Right ventricle myocardium superior (tissue), 1 donor: Measurements from ENCODE around the gene FAM171A1. TPM values are rescaled to one million over a fixed set of nuclear protein-coding genes. Genes with fewer than 3 reads are reported as not detected.

Source experiments
- ATAC-seq: fragments of 200-7000 bp; cut with Tn5 transposase; one replicate; pipeline ENCODE4 v1.9.1; 2020; ENCODE audit warnings: mild to moderate bottlenecking; ENCODE audit not compliant: poor library complexity
- DNase-seq: peaks from one replicate; pipeline ENCODE4 v3.0.0-alpha.2; 2020
- intact Hi-C: fragments of 100-400 bp; cut with DNase I; formaldehyde crosslinking; loops from one replicate; pipeline ENCODE4 v1.11.2; 2022
- total RNA-seq: library from RNA; stranded (reverse); fragmentation: NEBNext Ultra II Directional; extraction: Animal tissue kit (Norgen Biotek cat#: 25700); gene quantifications from one replicate; pipeline ENCODE4 v1.2.1, GENCODE V29; 2021
- donor health status: DM: no; HTN: yes; CAD: no; lungs with severe emphysema.

The FAM171A1 gene
- total RNA-seq, 1 donor from 2014 or later: 10.3 TPM

DNA sequence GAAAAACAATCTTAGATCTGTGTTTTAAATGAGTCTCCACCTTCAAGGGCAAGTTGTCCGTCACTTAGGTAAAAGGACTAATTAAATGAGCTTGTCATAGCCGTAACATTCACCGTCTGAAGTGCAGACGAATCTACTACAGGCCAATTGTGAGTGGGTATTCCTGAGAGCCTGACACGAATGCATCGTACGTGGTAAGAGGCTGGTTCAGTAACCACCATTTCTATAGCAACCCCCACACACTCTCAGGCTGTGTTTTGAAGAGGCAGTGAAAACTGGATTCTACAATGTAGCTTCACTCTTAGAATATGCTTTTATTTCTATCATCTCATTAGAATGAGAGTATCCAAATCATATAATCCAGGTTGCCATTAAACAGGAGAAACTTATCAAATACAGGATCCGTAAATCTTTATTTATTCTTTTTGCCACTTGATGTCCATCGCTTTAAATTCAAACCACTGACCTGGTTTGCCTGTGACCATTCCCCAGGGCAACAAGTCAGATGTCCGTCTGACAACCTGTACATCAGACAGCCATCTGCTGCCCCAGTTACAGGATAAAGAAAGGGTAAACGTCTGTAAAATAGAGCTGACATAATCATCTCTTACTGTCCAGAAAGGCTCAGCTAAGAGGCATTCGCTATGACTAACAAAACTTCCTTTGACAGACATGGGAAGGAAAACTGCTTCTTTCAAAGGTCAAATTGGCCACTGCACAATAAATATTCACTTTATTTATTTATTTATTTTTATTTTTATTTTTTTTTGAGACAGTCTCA, 132.3 kb downstream of the FAM171A1 start:
- ATAC-seq (no peak), DNase-seq (no peak)
- intact Hi-C loops: no loop called here

DNA sequence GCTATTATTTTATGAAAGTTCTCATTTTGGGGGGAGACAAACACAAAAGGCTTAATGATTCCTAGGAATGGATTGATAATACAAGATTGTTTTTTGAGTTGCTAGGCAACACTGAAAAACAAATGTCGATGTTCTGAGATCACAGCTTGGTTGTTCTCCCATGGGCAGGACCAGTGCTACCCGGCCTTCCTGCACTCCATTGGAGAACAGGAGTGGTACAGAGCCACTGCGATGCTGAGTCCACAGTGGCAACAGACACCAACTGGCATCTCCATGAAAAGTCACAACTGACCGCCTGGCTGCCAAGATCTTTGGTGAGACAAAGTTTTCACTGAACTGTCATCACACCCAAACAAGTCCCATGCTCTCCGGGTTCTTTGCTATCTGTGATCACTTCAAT, 133.7 kb downstream of the FAM171A1 start:
- DNase-seq: no peak
- ATAC-seq: peak; percentile 76
- intact Hi-C loops: no loop called here

DNA sequence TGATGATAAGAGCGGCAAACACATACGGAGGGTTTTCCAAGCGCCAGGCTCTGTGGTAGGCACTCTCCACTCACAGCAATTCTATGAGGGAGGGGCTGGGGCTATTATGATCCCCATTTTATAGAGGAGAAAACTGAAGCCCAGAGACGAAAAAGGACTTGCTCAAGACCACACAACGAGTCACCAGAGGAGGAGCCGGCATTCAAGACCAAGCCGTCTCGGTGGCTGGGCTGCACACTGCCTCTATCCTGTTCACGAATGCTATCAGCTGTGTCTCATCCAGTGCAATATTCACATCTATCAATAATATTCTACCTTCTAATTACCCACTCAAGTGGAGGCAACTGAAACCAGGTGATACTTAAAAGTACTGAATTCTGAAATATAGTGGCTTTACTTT, 134.7 kb downstream of the FAM171A1 start:
- intact Hi-C loops: no loop called here
- DNase-seq (no peak), ATAC-seq (no peak)

DNA sequence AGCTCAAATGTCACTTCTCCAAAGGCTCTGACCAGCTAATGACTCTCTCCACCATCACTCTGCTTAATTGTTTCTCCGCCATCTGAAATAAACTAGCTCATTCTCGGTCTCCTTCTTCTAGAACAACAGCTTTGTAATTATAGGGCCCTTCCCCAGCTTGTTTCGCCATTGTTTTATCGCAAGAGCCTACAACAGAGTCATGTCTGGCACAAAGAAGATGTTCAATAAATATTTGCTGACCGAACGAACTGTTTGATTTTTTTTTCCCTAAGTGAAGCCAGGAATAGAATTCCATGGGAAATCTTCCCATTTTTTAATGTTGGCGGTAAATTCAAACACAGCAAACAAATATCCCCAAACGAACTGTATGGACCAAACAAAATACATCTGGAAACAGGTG, 138.8 kb downstream of the FAM171A1 start:
- DNase-seq (no peak), ATAC-seq (no peak)
- intact Hi-C loops: no loop called here

DNA sequence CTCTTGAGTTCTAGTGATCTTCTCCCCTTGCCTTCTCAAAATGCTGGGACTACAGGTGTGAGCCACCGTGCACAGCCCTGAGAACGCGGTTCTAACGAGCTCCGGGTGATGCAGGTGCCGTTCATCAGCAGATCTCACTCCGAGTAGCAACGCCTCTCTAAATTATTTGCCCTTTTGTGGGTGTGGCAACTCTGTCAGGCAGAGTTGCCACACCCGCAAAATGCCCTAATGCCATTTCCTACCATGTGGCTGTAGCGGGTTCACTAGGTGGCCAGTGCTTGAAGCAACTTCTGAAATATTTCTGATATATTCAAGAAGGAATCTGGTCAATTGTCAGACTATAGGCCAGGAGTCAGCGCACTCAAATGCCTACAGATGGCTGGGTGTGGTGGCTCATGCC, 139.7 kb downstream of the FAM171A1 start:
- no peak for DNase-seq
- intact Hi-C loops: no loop called here

DNA sequence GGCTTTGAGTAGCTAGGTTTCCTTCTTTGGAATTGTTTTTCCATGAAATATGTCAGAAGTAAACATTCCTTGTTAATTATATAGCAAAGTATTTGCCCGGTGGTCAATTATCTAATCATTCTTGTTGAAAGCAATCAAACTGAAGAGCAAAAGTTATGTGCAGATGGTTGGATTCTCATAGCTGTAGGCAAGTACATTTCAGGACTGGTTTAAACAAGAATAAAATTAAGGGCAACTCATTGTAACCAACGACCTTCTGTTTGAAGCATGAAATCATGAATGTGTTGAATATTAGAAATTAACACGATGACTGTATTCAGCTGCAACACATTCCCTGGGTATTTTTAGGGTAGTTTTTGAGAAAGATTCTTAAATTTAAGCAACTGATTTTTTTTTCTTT, 140.8 kb downstream of the FAM171A1 start:
- DNase-seq: no peak
- intact Hi-C loops: no loop called here
- ATAC-seq: no peak

More for the DNA sequence above, 139.7 kb downstream of the FAM171A1 start:
- no peak for ATAC-seq

DNA sequence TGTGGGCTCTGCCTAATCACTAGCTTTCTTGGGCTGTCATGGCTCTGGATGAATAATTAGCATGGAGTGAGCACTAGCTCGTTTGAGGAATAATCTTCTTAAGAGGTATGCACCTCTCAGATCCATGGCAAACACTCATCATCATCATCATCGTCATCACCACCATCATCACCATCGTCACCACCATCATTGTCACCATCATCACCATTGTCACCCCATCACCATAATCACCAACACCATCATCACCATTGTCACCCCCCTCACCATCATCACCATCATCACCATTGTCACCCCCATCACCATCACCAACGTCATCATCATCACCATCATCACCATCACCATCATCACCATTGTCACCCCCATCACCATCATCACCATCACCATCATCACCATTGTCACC, 141.8 kb downstream of the FAM171A1 start:
- no peak for ATAC-seq
- intact Hi-C loops: no loop called here
- DNase-seq: no peak

DNA sequence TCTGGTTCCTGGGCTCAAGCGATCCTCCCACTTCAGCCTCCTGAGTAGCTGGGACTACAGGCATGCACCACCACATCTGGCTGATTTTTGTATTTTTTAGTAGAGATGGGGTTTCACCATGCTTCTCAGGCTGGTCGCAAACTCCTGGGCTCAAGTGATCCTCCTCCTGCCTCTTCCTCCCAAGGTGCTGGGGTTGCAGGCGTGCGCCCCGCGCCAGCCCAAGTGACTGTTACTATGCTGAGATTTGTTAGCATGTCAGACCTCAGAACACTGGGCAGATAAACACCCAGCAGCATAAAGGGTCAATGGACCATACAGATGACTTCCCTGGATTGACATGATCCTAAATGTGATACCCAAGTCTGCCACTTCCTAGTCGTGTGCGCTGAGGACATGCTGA, 142.7 kb downstream of the FAM171A1 start:
- DNase-seq: no peak
- intact Hi-C loops: no loop called here
- ATAC-seq: no peak

DNA sequence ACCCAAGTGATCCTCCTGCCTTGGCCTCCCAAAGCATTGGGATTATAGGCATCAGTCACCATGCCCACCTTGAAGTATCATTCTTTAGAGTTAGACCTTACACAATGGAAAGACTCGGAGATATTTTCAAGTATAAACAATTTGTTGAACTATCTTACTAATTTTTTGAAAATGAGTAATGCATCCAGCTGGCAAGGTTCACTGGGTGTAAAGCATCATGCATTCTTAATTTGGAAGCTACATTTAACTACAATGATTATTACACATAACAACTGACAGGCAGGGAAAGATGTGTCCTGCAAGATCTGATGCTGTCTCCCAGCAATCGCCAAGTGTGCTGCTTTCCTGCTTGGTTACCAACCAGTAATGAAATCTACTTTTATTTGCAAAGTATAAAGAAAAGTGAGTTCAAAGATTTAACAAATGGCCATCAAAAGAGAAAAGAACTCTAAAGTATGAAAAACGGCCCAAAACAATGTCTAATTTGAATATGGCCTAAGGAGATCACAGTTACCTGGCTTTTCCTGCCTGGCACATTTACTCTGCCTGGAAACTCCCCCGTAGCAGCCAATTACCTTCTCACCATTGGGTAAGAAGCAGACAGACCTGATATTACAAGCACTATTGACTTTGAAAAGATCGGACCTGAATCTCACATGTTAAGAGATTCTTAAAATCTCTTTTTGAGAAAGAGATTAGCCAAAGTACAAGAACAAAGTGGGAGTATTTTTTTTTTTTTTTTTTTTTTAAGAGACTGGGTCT, 143.3 kb downstream of the FAM171A1 start:
- DNase-seq: no peak
- intact Hi-C loops: no loop called here
- no peak for ATAC-seq

DNA sequence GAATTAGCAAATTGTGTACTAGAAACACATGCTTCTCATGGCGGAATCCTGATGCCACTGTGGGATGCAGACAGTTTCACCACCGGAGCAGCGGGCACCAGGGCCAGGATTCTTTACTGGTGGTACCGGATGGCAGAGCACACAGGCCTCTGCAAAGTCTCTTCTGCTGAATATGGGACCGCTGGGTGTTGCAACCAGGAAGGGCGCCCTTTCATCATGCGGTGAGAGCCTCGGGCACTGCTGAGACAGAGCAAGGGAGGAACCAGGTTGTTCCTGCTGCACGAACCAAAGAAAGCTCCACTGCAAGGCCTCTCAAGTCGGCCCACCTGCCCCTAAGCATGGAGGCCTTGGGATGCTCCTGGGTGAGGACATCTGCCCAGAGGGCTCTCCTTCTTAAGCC, 145.6 kb downstream of the FAM171A1 start:
- ATAC-seq (no peak), DNase-seq (no peak)
- intact Hi-C loops: no loop called here

DNA sequence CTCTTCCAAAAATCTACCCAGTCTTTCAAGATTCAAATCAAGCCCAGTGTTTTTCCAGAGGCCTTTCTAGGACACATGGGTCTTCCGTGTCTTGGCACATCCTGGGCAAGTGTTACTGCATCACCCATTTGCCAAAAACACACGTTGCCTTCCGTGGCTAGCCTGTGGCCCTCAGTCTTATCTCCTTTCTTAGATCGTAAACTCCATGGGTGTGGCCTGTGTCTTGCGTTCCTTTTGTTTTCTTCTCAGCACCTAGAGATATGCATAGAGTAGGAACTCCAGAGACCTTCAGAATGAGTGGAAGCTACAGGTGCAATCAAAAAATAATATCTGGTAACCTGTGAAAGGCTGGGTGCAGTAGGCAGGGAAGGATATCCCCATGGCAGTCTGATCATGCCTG, 146.1 kb downstream of the FAM171A1 start:
- intact Hi-C loops: no loop called here
- ATAC-seq: no peak
- DNase-seq: no peak

DNA sequence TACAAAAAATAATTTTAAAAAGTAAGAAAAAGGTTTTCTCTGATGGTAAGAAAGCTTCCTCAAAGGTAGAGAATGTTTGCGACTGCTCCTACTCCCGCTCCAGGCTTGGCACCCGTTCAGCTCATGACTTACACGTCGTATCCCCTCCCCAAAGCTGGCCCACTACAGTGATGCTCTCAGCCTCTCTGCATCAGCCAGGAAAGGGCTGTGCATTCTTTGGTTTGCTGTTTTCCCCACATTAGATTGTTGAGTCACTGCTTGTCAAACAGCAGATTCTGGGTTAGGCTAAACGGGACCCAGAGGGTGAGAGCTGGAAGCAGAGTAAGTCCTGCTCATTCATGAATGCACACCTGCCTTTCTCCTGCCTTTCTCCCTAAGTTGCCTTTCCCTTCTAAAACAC, 147.9 kb downstream of the FAM171A1 start:
- DNase-seq: no peak
- intact Hi-C loops: no loop called here
- ATAC-seq: no peak

DNA sequence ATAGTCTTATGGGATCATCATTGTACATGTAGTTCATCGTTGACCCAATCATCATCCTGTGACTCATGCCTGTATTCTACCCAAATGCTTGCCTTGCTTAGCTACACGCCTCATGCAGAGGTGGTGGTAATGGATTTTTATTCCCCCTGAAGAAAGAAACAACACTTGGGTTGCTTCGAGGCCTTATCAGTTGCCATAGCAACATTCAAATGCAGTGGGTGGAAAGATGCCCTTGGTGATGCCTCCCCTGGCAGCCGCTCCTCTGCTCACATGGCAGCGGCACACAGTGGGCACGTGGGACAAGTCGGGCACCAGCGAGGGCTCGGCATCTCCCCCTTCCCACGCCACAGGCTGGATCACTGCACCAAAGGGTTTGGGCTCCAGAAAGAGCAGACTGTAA, 148.6 kb downstream of the FAM171A1 start:
- intact Hi-C loops: no loop called here
- ATAC-seq (no peak), DNase-seq (no peak)

DNA sequence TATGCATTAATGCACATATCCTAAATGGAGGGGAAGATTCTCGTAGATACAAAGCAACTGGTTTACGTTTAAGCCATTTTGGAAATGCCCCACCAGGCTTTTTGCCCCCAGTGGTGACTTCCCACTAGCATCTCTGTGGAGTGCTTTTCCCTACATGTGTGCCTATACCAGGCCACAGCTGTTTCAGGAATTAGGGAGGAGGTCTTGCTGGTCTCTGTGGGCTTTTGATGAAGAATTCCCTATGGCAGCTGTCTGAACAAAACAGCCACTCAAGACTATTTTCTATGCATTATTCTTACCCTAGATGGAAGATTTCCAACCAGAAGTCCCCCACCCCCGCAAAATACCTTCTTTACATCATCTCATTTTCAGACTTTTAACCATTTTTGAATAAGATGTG, 150.6 kb downstream of the FAM171A1 start:
- no peak for DNase-seq
- intact Hi-C loops: no loop called here

DNA sequence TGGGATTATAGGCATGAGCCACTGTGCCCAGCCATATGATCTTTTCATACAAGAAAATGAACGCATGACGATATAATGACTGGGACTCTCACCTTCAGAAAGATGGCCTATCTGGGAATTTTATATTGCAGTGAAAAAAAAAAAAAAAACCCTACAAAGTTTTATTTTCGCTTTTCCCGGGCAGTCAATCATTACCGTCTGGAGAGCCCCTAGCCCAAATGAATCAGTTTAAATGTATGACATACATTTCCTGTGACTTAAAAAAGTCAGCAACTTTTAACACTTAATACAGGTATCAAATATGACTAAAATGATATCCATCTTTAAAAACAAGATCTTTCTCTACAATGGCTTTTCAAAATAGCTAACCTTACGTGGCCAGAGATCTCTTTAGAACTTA, 154.4 kb downstream of the FAM171A1 start:
- intact Hi-C loops: no loop called here
- no peak for ATAC-seq
- DNase-seq: no peak

More for the DNA sequence above, 150.6 kb downstream of the FAM171A1 start:
- no peak for ATAC-seq

DNA sequence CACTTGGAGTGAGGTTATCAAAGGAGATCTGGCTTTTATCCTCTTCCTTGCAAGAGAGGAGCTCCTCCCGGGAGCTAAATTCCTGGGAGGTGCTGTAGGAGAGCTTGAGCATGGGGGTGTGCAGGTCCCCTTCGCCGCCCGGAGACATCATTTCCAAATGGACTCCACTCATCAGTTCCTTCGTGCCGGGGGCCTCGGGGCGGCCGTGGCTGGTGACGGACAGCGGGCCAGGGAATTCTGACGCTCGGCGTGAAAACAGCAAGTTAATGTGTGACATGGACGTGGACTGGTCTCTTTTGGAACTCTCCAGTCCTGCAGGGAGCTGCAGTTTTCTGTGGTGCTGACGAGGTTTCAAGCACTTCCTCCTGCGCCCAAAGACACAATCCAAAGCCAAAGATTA, 156.9 kb downstream of the FAM171A1 start:
- ATAC-seq: no peak
- DNase-seq: no peak
- intact Hi-C loops: loop anchor here (5.0 kb wide), 1 partner anchor 158 kb away; the partner anchor contains the start of gene FAM171A1

DNA sequence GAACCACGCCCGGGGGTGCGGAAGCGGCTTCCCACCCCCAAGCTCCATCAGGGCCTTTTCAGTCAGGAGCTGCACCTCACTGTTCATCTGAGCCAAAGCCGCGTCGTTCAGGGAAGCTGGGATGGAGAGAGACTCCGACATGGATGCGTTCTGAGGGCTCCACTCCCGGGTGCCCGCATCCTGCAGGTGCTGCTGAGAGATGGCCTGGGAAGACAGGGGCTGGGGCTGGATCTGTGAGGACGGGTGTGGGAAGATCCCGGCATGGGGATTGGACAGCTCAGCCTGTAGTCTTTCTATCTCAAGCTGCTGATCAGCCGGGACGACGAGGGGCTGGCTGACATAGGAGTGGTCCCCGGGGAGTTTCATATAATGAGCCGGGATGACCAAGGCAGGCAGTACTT, 157.6 kb downstream of the FAM171A1 start:
- no peak for DNase-seq

DNA sequence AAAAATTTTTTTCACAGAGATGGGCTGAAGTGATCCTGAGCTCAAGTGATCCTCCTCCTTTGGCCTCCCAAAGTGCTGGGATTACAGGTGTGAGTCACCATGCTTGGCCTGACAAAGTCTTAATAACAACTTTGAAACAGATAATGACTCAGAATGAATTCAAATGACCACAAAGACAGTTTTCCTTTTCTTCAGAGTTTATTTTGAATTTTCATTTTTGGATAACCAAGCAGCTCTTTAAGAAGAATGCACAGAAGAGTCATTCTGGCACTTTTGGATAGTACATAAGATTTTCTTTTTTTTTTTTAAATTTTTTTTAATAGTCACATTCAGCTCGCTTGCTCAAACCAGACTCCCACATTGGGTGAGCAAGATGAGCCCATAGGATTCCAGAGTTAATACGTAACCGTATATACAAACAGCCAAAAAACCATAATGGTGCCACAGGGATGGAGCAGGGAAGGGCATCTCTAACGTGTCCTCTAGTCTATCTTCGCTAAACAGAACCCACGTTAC, 159.6 kb downstream of the FAM171A1 start:
- ATAC-seq (no peak), DNase-seq (no peak)
- intact Hi-C loops: loop anchor here (5.0 kb wide), 1 partner anchor 161 kb away; the partner anchor contains the start of gene FAM171A1

More for the DNA sequence above, 157.6 kb downstream of the FAM171A1 start:
- ATAC-seq: no peak
- intact Hi-C loops: loop anchor here (5.0 kb wide), 1 partner anchor 159 kb away; the partner anchor contains the start of gene FAM171A1

DNA sequence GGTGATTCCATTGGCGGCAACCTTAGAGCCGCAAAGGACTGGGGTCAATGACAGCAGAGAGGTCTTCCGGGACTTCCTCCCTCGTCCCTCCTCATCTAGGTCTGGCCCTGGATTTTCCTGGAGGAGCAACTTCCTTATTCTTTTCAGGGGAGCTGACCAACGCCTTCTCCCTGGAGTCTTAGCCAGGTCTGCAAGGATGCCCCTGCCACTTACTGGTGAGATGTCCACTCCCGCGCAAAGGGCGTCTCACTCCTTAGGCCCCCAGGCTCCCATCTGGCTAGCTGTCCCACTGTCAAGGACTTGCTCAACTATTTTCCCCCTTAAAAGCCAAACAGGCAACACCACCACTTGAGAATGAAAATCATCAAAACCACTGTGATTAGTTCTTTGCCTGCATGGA, 160.6 kb downstream of the FAM171A1 start:
- intact Hi-C loops: loop anchor here (5.0 kb wide), 1 partner anchor 162 kb away; the partner anchor contains the start of gene FAM171A1
- ATAC-seq: no peak

More for the DNA sequence above, 160.6 kb downstream of the FAM171A1 start:
- DNase-seq: no peak
